ENCODE measurements around the gene CCNA2.

DNA sequence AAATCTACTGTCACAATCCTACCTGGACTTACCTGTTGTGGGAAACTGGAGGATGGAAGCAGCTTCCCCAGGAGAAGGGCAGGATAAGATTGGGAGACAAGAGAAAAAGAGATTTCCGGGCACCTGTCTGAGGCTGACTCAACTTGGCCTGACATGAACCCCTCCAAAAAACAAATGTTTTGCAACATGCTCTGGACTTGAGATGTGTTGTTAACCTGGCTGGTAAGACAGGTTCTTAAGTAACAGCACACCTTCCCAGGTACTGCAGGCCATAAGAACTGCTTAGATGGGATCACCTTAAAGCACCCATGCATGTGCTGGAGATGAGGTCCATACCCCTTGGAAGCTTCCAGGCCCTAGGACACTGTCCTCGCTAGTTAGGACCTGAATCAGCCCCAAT is 54.3 kb downstream of the CCNA2 start:
- TF ChIP-seq, protein P1, sequence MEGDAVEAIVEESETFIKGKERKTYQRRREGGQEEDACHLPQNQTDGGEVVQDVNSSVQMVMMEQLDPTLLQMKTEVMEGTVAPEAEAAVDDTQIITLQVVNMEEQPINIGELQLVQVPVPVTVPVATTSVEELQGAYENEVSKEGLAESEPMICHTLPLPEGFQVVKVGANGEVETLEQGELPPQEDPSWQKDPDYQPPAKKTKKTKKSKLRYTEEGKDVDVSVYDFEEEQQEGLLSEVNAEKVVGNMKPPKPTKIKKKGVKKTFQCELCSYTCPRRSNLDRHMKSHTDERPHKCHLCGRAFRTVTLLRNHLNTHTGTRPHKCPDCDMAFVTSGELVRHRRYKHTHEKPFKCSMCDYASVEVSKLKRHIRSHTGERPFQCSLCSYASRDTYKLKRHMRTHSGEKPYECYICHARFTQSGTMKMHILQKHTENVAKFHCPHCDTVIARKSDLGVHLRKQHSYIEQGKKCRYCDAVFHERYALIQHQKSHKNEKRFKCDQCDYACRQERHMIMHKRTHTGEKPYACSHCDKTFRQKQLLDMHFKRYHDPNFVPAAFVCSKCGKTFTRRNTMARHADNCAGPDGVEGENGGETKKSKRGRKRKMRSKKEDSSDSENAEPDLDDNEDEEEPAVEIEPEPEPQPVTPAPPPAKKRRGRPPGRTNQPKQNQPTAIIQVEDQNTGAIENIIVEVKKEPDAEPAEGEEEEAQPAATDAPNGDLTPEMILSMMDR (IDR thresholded peaks at IDR 0.05; ENCODE audit: low read length): no peak
- TF ChIP-seq EZH2 (IDR thresholded peaks at IDR 0.05; ENCODE audit: borderline replicate concordance, low read length): no peak
